BE2C (cell line): ENCODE data around the gene SMAD7.
"Not testable (repeated sequence)": the region's sequence is repeated elsewhere in the genome, so short reads cannot be mapped to it uniquely, and the experiment has no call there.

Experiments used
- DNase-seq: peaks from one replicate; pipeline ENCODE4 v3.0.0-alpha.2; 2020
- H3K27me3 ChIP-seq: fragments of 250-450 bp; sonication (Bioruptor Pico); 2 replicates; pipeline ENCODE4 v1.5.1; 2020; ENCODE audit warnings: mild to moderate bottlenecking
- H3K36me3 ChIP-seq: fragments of 250-450 bp; sonication (Bioruptor Pico); 2 replicates; pipeline ENCODE4 v1.5.1; 2020; ENCODE audit warnings: mild to moderate bottlenecking
- H3K4me1 ChIP-seq: fragments of 250-450 bp; sonication (Bioruptor Pico); 2 replicates; pipeline ENCODE4 v1.5.1; 2020
- H3K4me3 ChIP-seq: 2 replicates; pipeline ENCODE4 v1.5.1; 2011; ENCODE audit warnings: low read depth, low read length
- H3K9me3 ChIP-seq: fragments of 250-450 bp; sonication (Bioruptor Pico); 2 replicates; pipeline ENCODE4 v1.5.1; 2020
- TF ChIP-seq, protein P1 (sequence below): IDR thresholded peaks from 2 replicates; pipeline ENCODE4 v1.5.1; 2012; ENCODE audit warnings: mild to moderate bottlenecking, low read depth, low read length

Gene SMAD7

DNA sequence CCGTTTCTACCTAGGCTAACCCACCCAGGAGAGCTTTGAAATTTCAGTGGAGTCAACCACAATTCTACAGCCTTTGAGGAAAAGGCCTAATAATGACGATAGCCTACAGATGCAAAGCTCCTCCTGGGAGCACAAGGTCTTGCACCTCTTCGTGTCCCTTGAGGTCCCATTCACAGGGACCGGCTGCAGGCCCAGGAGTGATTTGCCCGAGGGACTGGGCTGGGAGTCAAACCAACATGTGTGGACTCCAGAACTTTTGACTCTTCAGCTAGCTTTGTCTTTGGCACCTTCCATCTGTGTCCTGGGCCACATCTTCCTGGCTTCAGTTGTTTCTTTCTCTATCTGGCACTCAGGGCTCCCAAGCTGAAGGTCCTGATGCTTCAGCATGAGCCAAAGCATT is 76.5 kb downstream of the SMAD7 start:
- no peak overlapping the region for H3K4me3 ChIP-seq
- no peaks in the 10 kb centered on the region for H3K9me3 ChIP-seq
- DNase-seq: no peak
- H3K36me3 ChIP-seq: no peaks in the 10 kb centered on the region
- no peaks in the 10 kb centered on the region for H3K4me1 ChIP-seq
- TF ChIP-seq, protein P1, sequence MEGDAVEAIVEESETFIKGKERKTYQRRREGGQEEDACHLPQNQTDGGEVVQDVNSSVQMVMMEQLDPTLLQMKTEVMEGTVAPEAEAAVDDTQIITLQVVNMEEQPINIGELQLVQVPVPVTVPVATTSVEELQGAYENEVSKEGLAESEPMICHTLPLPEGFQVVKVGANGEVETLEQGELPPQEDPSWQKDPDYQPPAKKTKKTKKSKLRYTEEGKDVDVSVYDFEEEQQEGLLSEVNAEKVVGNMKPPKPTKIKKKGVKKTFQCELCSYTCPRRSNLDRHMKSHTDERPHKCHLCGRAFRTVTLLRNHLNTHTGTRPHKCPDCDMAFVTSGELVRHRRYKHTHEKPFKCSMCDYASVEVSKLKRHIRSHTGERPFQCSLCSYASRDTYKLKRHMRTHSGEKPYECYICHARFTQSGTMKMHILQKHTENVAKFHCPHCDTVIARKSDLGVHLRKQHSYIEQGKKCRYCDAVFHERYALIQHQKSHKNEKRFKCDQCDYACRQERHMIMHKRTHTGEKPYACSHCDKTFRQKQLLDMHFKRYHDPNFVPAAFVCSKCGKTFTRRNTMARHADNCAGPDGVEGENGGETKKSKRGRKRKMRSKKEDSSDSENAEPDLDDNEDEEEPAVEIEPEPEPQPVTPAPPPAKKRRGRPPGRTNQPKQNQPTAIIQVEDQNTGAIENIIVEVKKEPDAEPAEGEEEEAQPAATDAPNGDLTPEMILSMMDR: no peak
- H3K27me3 ChIP-seq: no peaks in the 10 kb centered on the region

DNA sequence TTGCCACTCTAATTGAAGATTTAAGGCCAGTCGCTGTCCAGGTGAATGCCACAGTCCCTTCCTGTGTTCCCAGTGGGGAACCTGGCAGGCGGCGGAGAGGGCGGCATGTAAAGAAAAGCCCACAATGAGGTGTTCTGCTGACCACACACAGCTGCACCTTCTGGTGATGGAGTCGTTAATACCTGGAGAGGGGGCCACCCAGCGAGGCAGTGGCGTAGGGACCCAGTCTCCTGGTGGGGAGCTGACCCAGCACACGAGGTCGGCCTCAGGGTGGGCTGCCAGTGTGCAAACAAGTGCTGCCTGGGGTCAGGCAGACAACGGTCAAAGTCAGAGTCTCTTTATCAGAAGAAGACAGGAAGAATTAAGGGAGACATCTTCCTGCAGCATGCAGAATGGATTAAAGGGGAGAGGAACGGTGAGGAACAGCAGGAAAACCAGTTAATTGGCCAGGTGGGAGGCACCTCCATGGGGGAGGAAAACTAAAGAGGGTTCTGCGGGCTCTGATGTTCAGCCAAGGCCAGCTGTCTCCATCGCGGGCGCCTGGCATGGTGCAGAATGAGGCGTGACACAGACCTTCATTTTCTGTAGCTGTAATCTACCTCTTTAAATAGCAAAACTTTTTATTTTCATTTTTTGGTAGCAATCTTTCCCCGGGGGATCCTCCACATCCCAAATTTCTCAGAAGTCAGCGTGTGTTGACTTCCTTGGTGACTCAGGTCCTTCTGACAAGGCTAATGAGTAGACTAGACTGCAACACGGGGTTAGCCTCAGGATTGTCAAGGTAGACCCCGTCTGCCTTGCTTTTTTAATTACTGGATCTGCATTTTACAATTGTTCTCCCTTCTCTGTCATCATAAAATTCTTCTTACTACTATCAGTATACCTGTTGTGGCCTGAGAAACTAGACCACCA is 78.3 kb downstream of the SMAD7 start:
- H3K36me3 ChIP-seq: no peaks in the 10 kb centered on the region
- no peaks in the 10 kb centered on the region for H3K27me3 ChIP-seq
- H3K4me3 ChIP-seq: no peak overlapping the region
- no peak for DNase-seq
- H3K4me1 ChIP-seq: no peaks in the 10 kb centered on the region
- TF ChIP-seq, protein P1: no peak
- H3K9me3 ChIP-seq: no peaks in the 10 kb centered on the region

DNA sequence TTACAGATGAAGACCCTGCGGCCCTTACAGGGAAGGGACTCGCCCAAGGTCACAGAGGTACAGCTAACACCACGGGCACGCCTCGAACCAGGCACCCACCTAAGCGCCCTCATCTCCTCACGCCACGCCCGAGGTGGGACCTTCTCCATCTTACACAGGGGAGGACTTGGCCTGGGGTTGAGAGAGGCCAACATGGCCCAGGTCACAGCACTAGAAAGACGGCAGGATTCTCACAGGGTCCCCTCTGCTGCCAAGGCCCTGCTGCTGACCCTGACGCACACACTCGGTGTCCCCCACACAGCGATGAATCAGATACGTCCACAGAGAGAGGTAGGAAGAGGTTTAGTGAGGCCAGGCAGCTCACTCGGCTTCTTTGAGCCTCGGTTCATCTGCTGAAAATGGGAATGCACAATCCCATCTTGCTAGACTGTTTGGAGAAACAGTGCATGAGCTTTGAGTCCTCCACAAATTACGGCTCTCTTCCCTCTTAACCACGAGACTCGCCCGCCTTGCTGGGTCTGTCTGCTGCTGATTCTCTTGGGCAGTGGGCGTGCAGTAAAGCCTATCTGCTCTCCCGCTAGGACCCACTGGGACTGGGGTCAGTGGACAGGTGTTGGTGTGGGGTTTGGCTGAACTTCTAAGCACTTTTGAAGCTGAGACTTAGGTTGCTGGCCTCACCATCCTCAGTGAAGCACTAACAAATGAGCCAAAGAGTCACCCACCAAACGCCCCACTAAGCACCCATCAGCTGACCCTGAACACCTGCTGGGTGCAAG is 79.2 kb downstream of the SMAD7 start:
- H3K4me3 ChIP-seq: no peak overlapping the region

DNA sequence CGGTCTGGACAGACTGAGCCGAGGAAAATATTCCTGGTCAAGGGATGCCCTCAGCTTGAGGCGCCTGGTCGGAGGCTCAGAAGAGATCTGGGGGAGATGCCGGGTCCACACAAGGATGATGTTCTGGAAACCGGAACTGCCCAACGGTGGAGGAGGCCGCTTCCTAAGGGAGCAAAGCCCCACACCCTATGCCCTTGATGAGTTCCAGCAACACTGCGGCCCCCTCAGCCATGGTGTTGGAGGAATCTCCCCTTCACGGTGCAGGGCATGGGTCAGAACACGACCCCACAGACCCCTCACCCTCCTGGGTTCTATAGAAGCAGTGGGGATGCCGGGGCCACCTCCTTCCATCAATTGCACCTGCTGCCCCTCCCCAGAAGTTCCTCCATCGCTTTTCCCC is 79.8 kb downstream of the SMAD7 start:
- H3K36me3 ChIP-seq, H3K27me3 ChIP-seq, H3K4me1 ChIP-seq: not testable (repeated sequence)

More for the DNA sequence above, 79.2 kb downstream of the SMAD7 start:
- no peak for DNase-seq
- TF ChIP-seq, protein P1: no peak
- Histone ChIP-seq H3K27me3 (no peaks in the 10 kb centered on the region), H3K4me1 (peaks cover 4% of the 10 kb centered on the region), H3K36me3 (no peaks in the 10 kb centered on the region), H3K9me3 (no peaks in the 10 kb centered on the region)

More for the DNA sequence above, 79.8 kb downstream of the SMAD7 start:
- H3K4me3 ChIP-seq, H3K9me3 ChIP-seq, DNase-seq: not testable (repeated sequence)
